Measurements from ENCODE around the gene RNF141.

GRCh38 chr11:10551845-10552352 lies 10.9 kb upstream of the RNF141 start:
- TF ChIP-seq CTCF (IDR thresholded peaks at IDR 0.05) (no peak), POLR2A (IDR thresholded peaks at IDR 0.05) (no peak)
